Measurements from ENCODE around the gene BCAS2. TPM values are rescaled to one million over a fixed set of nuclear protein-coding genes. Genes with fewer than 3 reads are reported as not detected.

BCAS2 gene
- total RNA-seq, 1 experiment from 2014 or later, result 67.2 TPM

DNA sequence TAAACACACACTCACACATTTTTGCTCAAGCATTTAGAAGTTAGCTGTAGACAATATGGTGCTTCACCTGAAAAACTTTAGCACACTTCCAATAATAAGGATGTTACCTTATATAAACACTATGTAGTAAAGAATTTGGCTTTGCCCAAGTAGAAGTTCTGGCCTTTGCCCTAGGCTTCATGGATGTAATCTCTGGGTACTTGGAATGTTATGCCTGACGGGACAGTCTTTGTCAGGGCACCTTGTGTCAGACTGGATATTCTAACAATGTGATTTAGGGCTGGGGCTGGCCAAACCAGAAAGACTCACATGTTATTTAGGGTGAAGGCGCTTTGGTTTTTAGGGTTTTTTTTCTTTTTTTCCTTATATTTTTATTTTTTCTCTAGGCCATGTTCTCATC is 35.6 kb downstream of the BCAS2 start:
- no peaks in the 10 kb centered on the region for H3K36me3 ChIP-seq
- H3K4me1 ChIP-seq, result no peaks in the 10 kb centered on the region
- H3K27me3 ChIP-seq, result no peaks in the 10 kb centered on the region
- no peaks in the 10 kb centered on the region for H3K9me3 ChIP-seq (replicated peaks)
- H3K4me3 ChIP-seq, result no peak overlapping the region
- no peak for DNase-seq
- H3K27ac ChIP-seq, result no peak overlapping the region

DNA sequence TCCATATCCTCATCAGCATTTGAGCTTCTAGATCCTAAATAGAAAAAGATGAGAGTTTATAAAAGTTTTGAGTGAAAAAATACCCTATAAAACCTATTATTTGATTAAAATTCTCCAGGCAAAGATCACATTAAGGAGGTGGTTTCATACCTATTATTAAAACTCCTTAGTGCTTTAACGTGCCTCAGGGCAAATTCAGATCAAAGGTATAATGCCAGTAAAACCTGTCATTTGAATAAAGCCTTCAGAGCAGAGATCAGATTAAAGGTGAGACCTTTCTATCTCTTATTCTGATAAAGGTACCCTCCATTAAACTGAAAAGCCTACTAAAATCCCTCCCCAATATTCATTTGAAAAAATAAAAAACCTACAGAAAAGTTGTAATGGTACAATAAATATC is 36.1 kb downstream of the BCAS2 start:
- H3K36me3 ChIP-seq, result no peaks in the 10 kb centered on the region

GRCh38 chr1:114540821-114541220 is 40.6 kb downstream of the BCAS2 start:
- Histone ChIP-seq H3K9me3 (replicated peaks) (no peaks in the 10 kb centered on the region), H3K27me3 (no peaks in the 10 kb centered on the region), H3K4me3 (no peak overlapping the region), H3K4me1 (no peaks in the 10 kb centered on the region), H3K27ac (no peak overlapping the region), H3K36me3 (no peaks in the 10 kb centered on the region)
- no peak for DNase-seq

More for the DNA sequence above, 36.1 kb downstream of the BCAS2 start:
- Histone ChIP-seq H3K4me3 (no peak overlapping the region), H3K9me3 (replicated peaks) (no peaks in the 10 kb centered on the region), H3K27me3 (no peaks in the 10 kb centered on the region), H3K27ac (no peak overlapping the region), H3K4me1 (no peaks in the 10 kb centered on the region)
- no peak for DNase-seq

DNA sequence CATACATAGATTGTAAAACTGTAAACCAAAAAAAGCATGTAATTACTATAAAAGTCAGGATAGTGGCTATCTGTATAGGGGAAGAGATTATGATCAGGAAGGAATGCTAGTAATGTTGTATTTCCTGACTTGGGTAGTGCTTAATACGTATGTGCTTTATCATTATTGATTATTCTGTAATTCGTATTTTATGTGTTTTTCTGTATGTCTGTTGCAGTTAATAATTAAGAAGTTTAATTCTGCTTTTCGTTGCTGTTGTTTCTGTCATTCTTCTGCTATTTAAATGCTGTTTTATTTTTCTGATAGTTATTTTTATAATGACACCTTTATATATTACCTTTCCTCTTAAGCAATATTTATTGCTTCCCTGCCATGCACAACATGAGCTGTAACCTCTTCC is 41.1 kb downstream of the BCAS2 start:
- H3K9me3 ChIP-seq (replicated peaks), result no peaks in the 10 kb centered on the region
- no peaks in the 10 kb centered on the region for H3K4me1 ChIP-seq
- H3K4me3 ChIP-seq, result no peak overlapping the region
- H3K27ac ChIP-seq, result no peak overlapping the region
- H3K36me3 ChIP-seq, result no peaks in the 10 kb centered on the region
- H3K27me3 ChIP-seq, result no peaks in the 10 kb centered on the region
- DNase-seq, result no peak

GRCh38 chr1:114536043-114536442 is 45.4 kb downstream of the BCAS2 start:
- H3K4me1 ChIP-seq, result no peaks in the 10 kb centered on the region
- no peak for DNase-seq
- no peaks in the 10 kb centered on the region for H3K9me3 ChIP-seq (replicated peaks)
- H3K27me3 ChIP-seq, result no peaks in the 10 kb centered on the region
- H3K4me3 ChIP-seq, result no peak overlapping the region
- H3K27ac ChIP-seq, result no peak overlapping the region
- H3K36me3 ChIP-seq, result no peaks in the 10 kb centered on the region

DNA sequence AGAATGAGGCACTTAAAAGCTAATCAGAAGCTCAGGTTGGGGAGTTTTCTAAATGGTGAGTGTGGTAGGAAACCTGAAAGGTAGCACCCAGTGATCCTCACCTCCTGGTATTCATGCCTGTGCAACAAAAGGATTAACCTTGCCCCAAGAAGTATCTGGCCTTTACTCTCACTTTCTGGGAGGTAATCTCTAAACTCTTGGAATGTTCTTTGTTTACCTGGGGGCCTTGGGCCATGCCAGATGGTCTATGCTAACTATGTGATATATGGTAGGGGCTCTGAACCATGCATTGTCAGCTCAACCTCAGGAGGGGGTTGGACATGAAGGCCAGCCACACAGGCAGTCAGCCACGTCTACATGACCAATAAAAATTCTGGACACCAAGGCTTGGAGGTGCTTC is 46.0 kb downstream of the BCAS2 start:
- Histone ChIP-seq H3K4me1 (no peaks in the 10 kb centered on the region), H3K27me3 (no peaks in the 10 kb centered on the region), H3K27ac (no peak overlapping the region), H3K9me3 (replicated peaks) (no peaks in the 10 kb centered on the region), H3K36me3 (no peaks in the 10 kb centered on the region), H3K4me3 (no peak overlapping the region)
- no peak for DNase-seq

DNA sequence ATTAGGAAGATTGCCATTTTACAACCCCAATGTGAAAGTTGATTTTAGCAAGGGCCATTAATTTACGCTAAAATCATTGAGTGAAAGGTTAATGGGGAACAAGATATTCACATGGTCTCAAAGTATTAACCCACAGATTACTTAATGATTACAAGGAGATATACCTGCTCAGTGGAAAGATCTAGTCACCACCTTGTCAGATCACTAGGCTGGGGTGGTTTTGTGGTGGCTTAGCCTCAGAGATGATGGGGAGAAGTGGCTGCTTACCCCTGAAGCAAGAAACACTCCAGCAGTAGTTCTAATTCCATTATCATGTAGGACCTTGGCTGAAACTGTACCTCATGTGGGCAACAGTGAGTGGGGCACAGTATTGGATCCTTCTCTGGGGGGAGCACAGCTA is 50.3 kb downstream of the BCAS2 start:
- DNase-seq, result no peak
- Histone ChIP-seq H3K27me3 (no peaks in the 10 kb centered on the region), H3K9me3 (replicated peaks) (0 out of 2 replicates have a peak, but pooled peaks cover 3% of the 10 kb centered on the region), H3K4me1 (no peaks in the 10 kb centered on the region), H3K4me3 (no peak overlapping the region), H3K27ac (no peak overlapping the region), H3K36me3 (no peaks in the 10 kb centered on the region)

DNA sequence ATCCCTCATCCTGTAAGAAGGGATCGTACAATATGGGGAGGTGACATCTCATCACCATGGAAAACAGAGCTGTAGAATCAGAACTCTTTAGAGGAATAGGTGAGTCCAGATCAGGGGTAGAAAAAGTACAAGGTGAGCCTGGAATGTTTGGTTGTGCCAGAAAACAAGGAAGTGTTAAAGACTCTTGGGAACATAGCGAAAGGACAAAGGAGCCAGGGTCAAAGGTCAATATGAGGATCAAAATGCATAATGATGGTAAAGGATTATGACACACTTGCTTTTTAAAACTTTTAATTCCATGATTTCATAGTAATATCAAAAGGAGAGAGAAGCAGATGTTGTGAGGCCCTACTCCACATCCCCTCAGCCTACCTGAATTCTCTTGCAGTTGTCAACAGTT is 51.2 kb downstream of the BCAS2 start:
- no peaks in the 10 kb centered on the region for H3K27me3 ChIP-seq
- H3K36me3 ChIP-seq, result no peaks in the 10 kb centered on the region
- H3K27ac ChIP-seq, result no peak overlapping the region
- H3K9me3 ChIP-seq (replicated peaks), result 0 out of 2 replicates have a peak, but pooled peaks cover 3% of the 10 kb centered on the region
- no peak overlapping the region for H3K4me3 ChIP-seq
- H3K4me1 ChIP-seq, result no peaks in the 10 kb centered on the region
- DNase-seq, result no peak

GRCh38 chr1:114524944-114525343 is 56.5 kb downstream of the BCAS2 start:
- no peaks in the 10 kb centered on the region for H3K36me3 ChIP-seq
- H3K27me3 ChIP-seq, result no peaks in the 10 kb centered on the region
- no peak overlapping the region for H3K27ac ChIP-seq
- H3K9me3 ChIP-seq (replicated peaks), result 0 out of 2 replicates have a peak, but pooled peaks cover 3% of the 10 kb centered on the region
- peaks cover 8% of the 10 kb centered on the region for H3K4me1 ChIP-seq
- DNase-seq, result peak in 1 of 2 experiments; percentile 15
- H3K4me3 ChIP-seq, result no peak overlapping the region

DNA sequence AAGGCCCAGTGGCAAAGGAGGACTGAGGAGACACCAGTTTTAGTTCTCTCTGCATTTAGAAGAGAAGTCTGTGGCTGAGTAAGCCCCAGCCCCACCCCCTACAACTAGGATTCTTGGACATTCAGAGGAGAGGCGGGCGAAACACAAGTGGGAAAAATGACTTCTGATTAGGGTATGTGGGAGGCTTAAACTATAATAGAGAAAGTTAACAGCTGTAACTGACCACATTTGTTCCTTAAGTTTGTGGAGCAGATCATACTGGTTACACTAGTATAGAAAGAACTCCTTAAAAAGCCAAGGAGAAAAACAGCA is 59.2 kb downstream of the BCAS2 start:
- Histone ChIP-seq H3K36me3 (no peaks in the 10 kb centered on the region), H3K27me3 (no peaks in the 10 kb centered on the region), H3K4me1 (peaks cover 8% of the 10 kb centered on the region), H3K27ac (no peak overlapping the region), H3K4me3 (no peak overlapping the region), H3K9me3 (replicated peaks) (no peaks in the 10 kb centered on the region)
- peak; percentile 36 to 58 for DNase-seq

- Histone ChIP-seq H3K36me3 (no peaks in the 10 kb centered on the region), H3K4me1 (peaks cover 8% of the 10 kb centered on the region), H3K4me3 (no peak overlapping the region), H3K27ac (no peak overlapping the region), H3K9me3 (replicated peaks) (no peaks in the 10 kb centered on the region), H3K27me3 (no peaks in the 10 kb centered on the region)
- no peak for DNase-seq
These were observed 59.8 kb downstream of the BCAS2 start for GRCh38 chr1:114521396-114522263.

Other genes starting within 250 kb of the BCAS2 start
- gene TRIM33, start 70.4 kb downstream of the BCAS2 start, total RNA-seq (2014; rRNA removed; shearing (Covaris generic)), result 33.6 and 37.7 TPM in 2 replicates
- 1.7 and 2.1 TPM in 2 replicates for gene DENND2C, start 88.4 kb upstream of the BCAS2 start, total RNA-seq (2014; rRNA removed; shearing (Covaris generic))
- not detected in 2 replicates for gene AMPD1, start 113.9 kb upstream of the BCAS2 start, total RNA-seq (2014; rRNA removed; shearing (Covaris generic))
- 69.4 and 74.9 TPM in 2 replicates for gene NRAS, start 135.2 kb upstream of the BCAS2 start, total RNA-seq (2014; rRNA removed; shearing (Covaris generic))
- gene CSDE1, start 176.4 kb upstream of the BCAS2 start, total RNA-seq (2014; rRNA removed; shearing (Covaris generic)), result 674 and 704 TPM in 2 replicates
- gene SIKE1, start 199.1 kb upstream of the BCAS2 start, total RNA-seq (2014; rRNA removed; shearing (Covaris generic)), result 74.1 and 80.9 TPM in 2 replicates

Data from SJCRH30 (cell line).